HG02623 (cell line): Measurements from ENCODE around the gene CD8A.
"Not testable (repeated sequence)": the region's sequence is repeated elsewhere in the genome, so short reads cannot be mapped to it uniquely, and the experiment has no call there.

ENCODE experiments used
- ATAC-seq: cut with Tn5 transposase; IDR thresholded peaks from one replicate; pipeline ENCODE4 v1.9.1; 2021; ENCODE audit warnings: moderate library complexity; ENCODE audit not compliant: unreplicated experiment

The CD8A gene

DNA sequence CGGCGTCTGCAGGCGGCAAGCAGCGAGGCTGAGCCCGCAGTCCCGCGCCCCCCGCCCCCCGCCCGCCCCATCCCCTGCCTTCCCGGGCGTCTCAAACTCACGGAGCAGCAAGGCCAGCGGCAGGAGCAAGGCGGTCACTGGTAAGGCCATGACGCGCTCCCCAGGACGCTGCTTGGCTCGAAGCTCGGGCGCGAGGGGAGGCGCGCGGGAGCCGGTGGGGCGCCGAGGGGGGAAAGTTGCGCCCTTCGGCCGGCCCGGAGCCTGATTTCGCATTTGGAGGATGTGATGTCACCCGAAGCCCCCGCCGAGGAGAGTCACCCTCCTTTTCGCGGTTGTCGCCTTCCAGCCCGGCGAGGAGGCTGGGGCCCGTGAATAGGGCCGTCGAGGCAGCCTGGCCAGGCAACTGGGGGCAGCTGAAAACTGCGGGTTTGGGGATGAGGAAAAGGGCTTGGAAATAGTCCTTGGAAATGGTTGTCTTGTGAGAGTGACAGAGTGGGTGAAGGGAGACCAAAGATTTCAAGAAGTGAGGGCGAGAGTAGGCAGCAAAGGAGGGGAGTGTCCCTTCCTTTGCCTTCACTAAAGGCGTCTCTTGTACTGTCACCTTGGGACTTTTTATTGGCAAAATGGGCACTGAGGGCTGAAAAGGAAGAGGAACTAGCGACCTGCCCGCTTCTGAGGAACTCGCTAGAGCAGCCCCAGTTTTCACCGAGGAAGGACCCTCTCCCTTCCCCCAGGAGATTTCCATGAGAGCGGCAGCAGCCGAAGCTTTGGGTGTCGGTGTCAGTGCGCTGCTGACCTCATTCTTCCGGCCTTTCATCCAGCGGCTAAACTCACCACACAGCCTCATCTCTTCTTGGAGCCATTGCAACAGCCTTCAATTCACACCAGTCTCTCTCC, at the start of gene CD8A:
CD8A (minus strand) TSS at position 238 of the 897 bp plus-strand sequence; CDS start at position 150, 88 bp downstream.
- no peak for ATAC-seq

DNA sequence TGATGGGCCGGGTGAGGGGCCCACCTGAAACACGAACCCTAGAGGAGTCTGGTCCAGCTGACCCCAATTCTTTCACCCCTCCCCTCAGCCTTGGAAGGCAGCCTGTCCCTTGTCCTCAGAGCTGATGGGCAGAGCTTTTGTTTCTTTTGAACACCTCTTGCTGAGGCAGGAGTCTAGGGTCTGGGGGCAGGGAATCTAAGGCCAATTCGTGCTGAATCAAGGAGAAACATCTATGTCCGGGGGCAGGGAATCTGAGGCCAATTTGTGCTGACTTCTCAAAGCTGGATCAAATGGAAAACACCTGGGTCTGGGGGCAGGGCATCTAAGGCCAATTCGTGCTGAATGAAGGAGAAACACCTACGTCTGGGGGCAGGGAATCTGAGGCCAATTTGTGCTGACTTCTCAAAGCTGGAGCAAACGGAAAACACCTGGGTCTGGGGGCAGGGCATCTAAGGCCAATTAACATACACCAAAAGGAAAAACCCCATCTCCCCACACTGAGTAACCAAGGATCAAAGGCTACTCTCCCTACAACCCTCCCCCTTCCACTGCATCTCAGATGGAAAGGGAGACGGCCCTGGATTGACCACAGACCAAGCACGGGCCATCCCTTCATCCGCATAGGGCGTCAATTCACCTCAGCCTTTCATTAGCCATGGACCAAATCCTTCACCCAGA, 49.3 kb upstream of the CD8A start:
- ATAC-seq: not testable (repeated sequence)

DNA sequence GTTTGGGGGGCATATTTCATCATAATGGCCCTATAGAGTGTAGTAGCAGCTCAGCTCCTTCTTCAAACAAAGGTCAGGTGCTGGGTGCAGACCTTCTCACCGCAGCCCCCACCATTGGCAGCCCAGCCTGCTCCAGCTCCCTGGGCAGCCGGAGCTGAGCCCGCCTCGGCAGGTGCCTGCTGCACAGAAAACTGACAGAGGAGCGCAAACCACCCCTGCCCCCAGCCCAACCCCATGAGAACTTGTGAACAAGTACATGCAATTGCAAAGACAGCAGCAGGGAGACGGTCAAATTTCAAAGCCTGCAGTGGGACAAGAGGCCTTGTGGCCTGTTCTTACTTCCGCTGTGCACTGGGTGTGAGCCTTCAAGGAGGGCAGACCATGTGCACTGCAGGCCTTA, 48.7 kb upstream of the CD8A start:
- not testable (repeated sequence) for ATAC-seq

DNA sequence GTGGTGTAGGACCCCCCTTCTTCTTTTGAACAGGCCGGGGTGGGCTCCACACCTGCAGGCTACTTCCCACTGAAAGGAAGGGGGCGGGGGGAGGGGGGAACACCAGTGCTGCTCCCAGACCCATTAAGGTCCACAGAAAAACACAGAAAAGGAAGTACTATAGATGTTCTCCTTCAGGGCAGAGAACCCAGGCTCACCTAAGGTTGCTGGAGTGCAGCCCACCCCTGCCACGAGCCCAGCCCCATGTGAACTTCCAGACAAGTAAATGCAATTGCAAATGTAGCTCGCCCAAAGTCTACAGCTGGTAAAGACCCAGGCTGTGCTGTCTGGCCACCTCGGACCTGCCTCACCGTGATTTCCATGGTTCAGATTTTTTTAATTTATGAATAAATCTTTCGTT, 47.0 kb upstream of the CD8A start:
- ATAC-seq: not testable (repeated sequence)

DNA sequence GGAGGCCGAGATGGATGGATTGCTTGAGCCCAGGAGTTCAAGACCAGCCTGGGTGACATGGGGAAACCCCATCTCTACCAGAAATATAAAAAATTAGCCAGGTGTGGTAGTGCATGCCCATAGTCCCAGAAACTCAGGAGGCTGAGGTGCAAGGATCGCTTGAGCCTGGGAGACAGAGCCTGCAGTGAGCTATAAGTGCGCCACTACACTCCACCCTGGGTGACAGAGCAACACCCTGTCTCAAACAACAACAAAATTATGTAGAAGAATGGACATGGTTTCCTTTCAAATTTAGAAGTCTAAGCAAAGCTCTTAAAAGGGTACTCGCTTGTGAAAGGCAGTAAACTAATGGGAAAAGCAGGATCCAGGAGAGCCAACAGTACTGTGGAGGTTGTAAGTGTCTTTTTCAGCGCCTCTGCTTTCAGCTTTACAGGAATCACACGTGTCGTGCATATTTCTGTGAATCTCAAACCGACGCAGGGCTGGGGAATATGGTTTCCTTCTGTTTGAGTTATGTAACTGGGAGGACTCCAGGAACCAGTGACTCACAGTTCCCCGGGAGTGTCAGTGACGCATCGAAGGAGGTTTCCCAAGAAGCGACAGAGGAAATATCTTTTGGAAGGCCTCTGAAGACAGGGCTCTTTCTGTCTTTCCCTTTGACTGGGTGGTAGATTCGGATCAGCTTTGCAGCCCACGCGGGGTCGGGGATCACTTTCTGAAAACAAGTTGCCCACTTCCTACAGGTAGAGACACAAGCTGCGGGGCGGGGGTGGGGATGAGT, 46.4 kb upstream of the CD8A start:
- ATAC-seq: not testable (repeated sequence)

DNA sequence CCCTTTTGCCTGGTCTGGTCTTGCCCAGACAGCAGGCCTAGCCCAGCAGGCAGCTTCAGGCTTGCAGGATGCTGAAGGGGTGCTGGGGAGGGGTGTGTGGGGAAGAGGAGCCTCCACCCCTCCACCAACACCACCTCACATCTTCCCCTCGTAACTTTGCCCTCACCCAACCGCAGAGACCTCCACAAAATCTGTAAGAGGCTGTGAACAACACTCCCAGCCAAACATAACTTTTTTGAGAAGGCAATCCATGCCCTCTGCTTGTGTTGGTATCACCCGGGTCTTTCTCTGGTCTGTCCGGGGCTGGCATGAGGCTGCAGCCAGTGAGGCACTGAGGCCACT, 44.8 kb upstream of the CD8A start:
- not testable (repeated sequence) for ATAC-seq

DNA sequence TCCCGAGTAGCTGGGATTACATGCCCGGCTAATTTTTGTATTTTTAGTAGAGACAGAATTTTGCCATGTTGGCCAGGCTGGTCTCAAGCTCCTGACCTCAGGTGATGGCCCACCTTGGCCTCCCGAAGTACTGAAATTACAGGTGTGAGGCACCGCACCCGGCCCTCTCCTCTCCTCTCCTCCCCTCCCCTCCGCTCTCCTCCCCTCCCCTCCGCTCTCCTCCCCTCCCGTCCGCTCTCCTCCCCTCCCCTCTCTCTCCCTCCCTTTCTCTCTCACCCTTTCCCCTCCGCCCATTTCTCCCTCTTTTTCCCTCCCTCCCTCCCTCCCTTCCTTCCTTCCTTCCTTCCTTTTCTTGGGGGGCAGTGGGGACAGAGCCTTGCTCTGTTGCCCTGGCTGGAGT, 42.6 kb upstream of the CD8A start:
- ATAC-seq: no peak

DNA sequence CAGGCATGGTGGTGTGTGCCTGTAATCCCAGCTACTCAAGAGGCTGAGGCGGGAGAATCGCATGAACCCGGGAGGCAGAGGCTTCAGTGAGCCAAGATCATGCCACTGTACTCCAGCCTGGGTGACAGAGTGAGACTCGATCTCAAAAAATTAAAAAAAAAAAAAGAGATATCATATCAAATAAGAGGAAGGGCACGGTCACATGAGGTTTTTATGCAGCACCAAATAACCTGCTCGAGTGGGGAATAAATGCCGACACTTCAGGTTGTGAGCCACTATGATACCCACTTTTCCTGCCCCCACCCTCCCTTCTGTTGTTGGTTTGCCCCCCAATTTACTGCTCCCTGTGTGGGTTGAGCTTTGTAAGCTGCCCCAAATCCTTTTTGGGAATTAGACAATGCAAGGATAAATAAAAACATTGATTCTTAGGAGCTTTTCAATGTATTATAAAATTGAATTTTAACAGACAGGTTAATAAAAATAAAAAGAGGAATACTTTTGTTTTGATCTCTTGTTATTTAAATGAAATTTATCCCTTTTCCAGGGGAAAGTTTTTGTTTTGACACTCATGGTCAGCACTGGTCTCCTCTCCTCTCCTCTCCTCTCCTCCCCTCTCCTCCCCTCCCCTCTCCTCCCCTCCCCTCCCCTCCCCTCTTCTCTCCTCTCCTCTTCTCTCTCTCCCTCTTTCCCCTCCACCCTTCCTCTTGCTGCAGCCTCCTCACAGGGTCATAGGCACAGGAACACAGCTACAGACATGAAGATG, 41.8 kb upstream of the CD8A start:
- no peak for ATAC-seq

DNA sequence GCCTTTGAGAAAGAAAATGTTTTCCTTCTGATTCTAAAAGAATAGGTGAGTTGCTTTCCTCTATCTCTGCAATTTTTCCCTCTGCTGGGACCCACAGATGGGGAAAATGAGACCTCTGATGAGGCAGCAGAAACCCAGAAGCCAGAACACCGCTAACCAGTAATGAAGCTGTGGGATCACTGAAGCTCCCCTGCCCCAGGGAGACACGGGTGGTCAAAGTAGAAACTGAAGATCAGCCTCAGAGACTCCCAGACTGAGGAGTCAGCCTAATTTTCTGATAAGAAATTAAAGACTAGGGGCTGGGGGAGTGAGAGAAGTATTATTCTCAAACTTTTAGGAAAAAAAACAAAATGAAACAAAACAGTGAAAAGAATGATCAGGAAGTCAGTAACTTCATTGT, 40.8 kb upstream of the CD8A start:
- no peak for ATAC-seq

DNA sequence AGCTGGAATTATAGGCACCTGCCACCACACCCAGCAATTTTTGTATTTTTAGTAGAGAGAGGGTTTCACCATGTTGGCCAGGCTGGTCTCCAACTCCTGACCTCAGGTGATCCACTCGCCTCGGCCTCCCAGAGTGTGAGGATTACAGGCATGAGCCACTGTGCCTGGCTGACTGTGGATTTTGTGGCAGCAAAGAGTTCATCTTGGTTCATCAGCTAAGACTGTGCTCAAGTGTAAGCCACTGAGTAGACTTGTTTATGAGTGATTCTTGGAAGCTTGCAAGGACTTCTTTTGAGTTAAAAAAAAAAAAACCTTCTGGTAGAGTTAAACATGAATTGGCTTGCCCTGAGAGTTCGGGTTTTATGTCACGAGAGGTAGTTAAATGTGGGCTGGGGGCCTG, 36.2 kb upstream of the CD8A start:
- ATAC-seq: no peak

DNA sequence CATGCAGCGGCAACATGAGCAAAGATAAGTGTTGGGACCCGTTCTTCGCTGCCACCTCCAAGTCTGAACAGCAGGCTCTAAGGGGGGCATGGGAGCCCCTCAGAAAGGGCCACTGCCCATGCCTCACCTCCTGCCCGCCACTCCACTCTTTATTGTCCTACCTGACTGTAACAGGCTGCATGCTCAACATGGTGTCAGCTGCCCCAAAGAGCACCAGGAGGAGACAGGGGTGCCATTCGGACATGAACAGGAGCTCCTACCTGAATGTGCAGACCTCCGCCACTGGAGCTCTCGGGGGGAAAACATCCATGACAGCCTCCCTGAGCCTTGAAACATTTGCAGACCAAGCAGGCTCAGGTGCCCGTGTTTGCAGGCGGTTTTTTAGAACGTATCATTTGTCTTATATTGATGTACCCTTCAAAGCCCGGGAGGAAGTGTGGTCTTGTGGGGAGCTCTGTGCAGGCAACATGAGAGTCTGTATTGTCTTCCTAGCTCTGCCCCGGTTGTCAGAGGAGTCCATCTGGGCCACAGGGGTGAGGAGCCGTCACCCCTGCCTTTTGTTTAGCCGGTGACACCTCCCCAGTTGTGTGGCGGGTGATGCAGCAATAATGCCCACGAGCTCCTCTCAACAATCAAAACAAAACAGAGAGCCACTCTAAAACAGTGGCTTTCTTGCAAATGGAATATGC, 35.1 kb upstream of the CD8A start:
- ATAC-seq: no peak

DNA sequence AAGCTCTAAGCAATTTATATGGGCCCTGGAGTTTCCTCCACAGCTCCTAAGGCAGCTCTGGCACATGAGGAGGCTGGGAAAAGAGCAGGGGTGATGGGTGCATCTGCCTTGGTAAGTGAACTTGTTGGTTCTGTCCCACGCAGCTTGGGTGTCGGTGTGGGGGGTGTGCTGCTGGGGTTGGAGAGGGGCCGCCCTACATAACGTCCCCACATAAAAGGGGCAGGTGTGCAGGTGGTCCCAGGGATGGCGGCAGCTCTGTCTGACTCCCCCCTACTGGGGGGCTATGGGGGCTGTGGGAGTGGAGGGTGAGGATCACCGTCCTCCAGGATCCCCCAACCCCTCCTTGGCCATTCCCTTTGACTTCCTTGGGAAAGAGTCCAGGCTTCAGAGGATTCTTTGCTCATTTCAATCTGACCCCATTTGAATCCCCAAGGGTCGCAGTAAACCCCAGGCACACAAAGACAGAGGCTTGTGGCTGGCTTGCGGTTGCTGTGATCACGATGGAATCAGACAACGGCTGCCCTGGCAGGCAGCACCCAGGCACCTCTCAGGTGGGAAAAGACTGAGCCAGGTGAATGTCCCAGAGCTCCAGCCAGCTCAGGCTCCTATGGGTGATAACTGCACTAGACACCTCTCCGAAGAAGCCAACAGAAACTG, 34.5 kb upstream of the CD8A start:
- no peak for ATAC-seq

DNA sequence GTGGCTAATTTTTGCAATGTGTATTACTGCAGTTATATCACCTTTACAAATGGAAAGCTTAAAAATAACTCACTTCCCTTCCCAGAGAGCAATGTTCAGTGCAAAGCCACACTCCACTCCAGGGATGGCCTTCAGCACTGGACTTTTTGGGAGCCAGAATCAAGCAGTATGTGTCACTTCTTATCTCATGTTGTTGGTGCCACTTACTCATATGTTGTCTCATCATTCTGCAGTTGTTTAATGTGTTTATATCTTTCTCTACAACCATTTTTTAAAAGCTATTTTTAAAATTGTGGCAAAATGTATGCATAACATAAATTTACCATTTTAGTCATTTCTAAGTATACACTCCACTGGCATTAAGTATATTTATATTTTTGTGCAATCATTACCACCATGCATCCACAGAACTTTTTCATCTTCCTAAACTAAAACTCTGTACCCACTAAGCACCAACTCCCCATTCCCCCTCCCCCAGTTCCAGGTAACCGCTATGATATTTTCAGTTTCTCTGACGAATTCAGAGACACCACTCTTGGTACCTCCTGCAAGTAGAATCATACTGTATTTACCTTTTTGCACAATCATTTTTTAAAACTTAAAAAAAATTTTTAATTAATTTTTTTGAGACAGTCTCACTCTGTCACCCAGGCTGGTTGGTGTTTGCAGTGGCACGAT, 32.1 kb upstream of the CD8A start:
- no peak for ATAC-seq

DNA sequence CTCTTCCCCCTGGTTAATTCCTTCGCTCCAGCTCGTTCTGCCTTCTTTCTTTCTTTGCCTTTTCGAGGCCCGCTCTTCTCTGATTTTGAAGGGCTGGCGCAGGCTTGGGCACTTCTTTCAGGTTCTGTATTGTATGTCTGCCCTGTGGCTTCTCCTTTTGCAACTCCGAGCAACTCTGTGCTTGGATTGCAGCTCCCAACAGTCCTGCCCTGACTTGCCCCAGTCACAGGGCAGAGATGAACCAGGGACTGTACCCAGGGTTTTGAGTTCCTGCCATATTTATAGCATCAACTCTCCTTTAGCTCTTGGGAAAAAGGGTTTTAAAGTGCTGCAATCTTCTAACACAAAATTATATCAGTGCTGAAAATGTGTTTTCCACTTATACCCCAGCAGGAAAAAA, 31.1 kb upstream of the CD8A start:
- no peak for ATAC-seq

DNA sequence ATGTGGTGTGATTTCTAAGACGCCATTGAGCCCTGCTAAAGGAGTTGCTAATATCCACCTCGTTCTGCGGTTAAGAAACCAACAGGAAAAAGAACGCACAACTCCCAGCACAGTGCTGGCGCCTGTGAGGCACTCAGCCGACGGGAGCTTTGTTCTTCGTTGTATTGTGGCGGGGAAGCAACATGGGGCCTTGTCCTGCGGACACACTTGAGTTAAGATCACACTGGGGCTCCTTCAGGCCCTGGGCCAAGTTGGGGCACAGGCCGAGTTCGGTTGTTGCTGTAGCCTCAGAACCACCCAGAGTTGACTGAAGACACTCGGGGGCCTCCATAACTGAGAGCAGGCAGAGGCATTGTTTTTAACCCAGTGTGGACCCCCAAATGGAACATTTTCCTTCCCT, 30.6 kb upstream of the CD8A start:
- no peak for ATAC-seq

DNA sequence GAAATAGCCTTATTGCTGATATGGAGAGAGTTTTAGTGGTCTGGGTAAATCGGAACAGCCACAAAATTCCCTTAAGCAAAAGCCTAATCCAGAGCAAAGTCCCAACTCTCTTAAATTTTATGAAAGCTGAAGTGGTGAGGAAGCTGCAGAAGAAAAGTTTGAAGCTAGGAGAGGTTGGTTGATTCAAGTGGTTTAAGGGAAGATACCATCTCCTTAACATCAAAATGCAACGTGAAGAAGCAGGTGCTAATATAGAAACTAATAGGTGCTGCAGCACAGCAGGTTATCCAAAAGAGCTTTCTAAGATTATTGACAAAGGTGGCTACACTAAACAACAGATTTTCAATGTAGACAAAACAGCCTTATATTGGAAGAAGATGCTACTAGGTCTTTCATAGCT, 28.2 kb upstream of the CD8A start:
- no peak for ATAC-seq

DNA sequence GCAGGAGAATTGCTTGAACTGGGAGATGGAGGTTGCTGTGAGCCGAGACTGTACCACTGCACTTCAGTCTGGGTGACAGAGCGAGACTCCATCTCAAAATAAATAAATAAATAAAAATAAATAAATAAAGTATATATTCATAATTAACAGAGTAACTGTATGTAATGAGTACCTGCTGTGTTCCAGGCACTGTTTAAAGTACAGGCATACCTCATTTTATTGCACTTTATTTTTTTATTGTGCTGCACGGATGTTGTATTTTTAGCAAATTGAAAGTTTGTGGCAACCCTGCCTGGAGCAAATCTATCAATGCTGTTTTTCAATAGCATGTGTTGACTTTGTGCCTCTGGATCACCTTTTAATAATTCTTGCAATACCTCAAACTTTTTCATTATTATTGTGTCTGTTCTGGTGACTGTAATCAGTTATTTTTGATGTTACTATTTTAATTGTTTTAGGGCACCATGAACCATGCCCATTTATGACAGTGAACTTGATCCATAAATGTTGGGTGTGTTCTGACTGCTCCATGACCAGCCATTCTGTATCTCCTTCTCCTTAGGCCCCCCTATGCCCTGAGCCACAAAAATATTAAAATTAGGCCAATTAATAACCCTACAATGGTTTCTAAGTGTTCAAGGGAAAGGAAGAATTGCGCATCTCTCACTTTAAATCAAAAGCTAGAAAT, 27.5 kb upstream of the CD8A start:
- no peak for ATAC-seq

DNA sequence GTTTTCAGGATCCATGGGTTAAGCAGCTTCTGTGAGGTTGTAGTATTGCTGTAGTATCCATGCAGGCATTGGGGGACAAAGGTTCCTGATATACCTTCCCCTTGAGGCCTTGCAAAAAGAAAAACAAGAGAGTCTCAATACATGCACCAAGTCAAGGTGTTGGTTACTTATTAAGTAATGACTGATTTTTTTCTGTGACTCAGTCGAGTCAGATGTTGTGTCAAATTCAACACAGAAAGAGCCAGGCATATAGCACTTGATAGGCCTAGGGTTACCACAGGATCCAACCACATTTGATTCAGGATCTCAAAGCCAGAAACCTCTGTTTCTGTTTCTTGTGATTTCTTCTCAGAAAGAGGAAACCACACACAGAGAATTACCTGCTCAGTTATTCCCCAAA, 24.9 kb upstream of the CD8A start:
- ATAC-seq: no peak
